ENCODE results near the gene TM9SF1.

DNA sequence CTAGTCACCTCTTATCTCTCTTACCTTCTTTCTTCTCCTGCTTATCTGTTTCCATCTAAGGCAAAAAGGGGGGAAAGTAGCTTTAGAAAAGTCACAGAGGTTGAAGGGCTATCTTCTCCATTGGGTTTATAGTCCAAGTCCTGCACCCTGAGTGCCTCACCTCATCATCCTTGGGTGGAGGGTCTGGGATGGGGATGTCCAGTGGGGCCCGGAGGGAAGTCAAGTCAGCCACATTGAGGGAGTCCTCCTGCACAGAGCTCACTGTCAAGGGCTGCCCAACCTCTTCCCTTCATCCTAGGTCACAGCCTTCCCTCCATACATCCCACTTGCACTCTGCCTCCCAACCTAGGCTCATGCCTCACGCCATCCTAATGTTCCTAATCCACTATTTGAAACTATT is 50.0 kb downstream of the TM9SF1 start:
- TF ChIP-seq, protein P1, sequence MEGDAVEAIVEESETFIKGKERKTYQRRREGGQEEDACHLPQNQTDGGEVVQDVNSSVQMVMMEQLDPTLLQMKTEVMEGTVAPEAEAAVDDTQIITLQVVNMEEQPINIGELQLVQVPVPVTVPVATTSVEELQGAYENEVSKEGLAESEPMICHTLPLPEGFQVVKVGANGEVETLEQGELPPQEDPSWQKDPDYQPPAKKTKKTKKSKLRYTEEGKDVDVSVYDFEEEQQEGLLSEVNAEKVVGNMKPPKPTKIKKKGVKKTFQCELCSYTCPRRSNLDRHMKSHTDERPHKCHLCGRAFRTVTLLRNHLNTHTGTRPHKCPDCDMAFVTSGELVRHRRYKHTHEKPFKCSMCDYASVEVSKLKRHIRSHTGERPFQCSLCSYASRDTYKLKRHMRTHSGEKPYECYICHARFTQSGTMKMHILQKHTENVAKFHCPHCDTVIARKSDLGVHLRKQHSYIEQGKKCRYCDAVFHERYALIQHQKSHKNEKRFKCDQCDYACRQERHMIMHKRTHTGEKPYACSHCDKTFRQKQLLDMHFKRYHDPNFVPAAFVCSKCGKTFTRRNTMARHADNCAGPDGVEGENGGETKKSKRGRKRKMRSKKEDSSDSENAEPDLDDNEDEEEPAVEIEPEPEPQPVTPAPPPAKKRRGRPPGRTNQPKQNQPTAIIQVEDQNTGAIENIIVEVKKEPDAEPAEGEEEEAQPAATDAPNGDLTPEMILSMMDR (conservative IDR thresholded peaks at IDR 0.05; ENCODE audit: low read depth in 2 of 2) = no peak
- TF ChIP-seq EZH2 (IDR thresholded peaks at IDR 0.05; ENCODE audit: low read depth, unreplicated experiment) (no peak), JUNB (IDR thresholded peaks at IDR 0.05; ENCODE audit: unreplicated experiment) (no peak), POLR2AphosphoS5 (IDR thresholded peaks at IDR 0.05; ENCODE audit: low read depth) (no peak), EZH2phosphoT487 (IDR thresholded peaks at IDR 0.05; ENCODE audit: unreplicated experiment) (no peak), ZNF331 (CRISPR knock-in tag; IDR thresholded peaks at IDR 0.05; ENCODE audit: low read depth) (no peak), CREB1 (CRISPR knock-in tag; IDR thresholded peaks at IDR 0.05; ENCODE audit: low read depth) (no peak)
- TF ChIP-seq, protein P2, sequence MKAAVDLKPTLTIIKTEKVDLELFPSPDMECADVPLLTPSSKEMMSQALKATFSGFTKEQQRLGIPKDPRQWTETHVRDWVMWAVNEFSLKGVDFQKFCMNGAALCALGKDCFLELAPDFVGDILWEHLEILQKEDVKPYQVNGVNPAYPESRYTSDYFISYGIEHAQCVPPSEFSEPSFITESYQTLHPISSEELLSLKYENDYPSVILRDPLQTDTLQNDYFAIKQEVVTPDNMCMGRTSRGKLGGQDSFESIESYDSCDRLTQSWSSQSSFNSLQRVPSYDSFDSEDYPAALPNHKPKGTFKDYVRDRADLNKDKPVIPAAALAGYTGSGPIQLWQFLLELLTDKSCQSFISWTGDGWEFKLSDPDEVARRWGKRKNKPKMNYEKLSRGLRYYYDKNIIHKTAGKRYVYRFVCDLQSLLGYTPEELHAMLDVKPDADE (IDR thresholded peaks at IDR 0.05) = no peak
- TF ChIP-seq, protein P3, sequence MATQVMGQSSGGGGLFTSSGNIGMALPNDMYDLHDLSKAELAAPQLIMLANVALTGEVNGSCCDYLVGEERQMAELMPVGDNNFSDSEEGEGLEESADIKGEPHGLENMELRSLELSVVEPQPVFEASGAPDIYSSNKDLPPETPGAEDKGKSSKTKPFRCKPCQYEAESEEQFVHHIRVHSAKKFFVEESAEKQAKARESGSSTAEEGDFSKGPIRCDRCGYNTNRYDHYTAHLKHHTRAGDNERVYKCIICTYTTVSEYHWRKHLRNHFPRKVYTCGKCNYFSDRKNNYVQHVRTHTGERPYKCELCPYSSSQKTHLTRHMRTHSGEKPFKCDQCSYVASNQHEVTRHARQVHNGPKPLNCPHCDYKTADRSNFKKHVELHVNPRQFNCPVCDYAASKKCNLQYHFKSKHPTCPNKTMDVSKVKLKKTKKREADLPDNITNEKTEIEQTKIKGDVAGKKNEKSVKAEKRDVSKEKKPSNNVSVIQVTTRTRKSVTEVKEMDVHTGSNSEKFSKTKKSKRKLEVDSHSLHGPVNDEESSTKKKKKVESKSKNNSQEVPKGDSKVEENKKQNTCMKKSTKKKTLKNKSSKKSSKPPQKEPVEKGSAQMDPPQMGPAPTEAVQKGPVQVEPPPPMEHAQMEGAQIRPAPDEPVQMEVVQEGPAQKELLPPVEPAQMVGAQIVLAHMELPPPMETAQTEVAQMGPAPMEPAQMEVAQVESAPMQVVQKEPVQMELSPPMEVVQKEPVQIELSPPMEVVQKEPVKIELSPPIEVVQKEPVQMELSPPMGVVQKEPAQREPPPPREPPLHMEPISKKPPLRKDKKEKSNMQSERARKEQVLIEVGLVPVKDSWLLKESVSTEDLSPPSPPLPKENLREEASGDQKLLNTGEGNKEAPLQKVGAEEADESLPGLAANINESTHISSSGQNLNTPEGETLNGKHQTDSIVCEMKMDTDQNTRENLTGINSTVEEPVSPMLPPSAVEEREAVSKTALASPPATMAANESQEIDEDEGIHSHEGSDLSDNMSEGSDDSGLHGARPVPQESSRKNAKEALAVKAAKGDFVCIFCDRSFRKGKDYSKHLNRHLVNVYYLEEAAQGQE (IDR thresholded peaks at IDR 0.05; ENCODE audit: unreplicated experiment) = no peak

Measured in GM23338 (cell line).